ENCODE measurements around the gene PPARD. TPM values are rescaled to one million over a fixed set of nuclear protein-coding genes. Genes with fewer than 3 reads are reported as not detected.

The PPARD gene
- total RNA-seq, 1 donor from 2014 or later: 29.1 TPM

Other genes starting within 250 kb of the PPARD start
- gene TCP11, start 201.2 kb upstream of the PPARD start, total RNA-seq: not detected in 2 replicates
- gene SCUBE3, start 128.6 kb upstream of the PPARD start, total RNA-seq: not detected in 2 replicates
- 37.5 and 39.8 TPM in 2 replicates for gene ZNF76, start 82.8 kb upstream of the PPARD start, total RNA-seq
- gene DEF6, start 44.7 kb upstream of the PPARD start, total RNA-seq: 120 and 121 TPM in 2 replicates
- gene FANCE, start 109.8 kb downstream of the PPARD start, total RNA-seq: 20.6 and 21.1 TPM in 2 replicates
- 1,727 and 1,773 TPM in 2 replicates for gene RPL10A, start 125.8 kb downstream of the PPARD start, total RNA-seq
- 1.8 and 2.0 TPM in 2 replicates for gene TEAD3, start 154.5 kb downstream of the PPARD start, total RNA-seq
- not detected in 2 replicates for gene TULP1, start 170.3 kb downstream of the PPARD start, total RNA-seq